Urothelium cell line (cell line): ENCODE data around the gene CHAC1.

Experiments used
- DNase-seq: peaks from one replicate; pipeline ENCODE4 v3.0.0; 2011; ENCODE audit warnings: low spot score, mixed read lengths
- FAIRE-seq: peaks from 2 replicates; lab custom pipeline; 2011; peaks lifted over from hg19 to GRCh38; lab: Jason Lieb, UNC

The CHAC1 gene

DNA sequence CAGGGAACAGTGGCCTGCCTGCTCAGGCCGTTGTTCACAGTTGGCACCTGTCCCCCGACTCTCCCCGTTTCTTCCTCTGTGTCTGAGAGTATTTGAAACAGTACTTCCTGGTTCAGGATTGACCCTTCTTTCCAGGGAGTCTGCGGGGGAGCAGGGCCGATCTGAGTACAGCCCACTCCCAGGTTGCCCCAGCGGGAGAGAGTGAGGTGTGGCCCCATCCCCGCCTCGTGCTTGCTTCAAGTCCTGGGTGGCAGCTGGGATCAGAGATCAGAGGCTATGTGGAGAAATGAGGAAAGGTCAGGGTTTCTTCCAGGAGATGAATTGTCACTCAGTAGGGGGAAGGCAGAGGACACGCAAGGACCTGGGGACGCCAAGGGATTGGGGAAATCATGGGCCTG, 30.7 kb upstream of the CHAC1 start:
- FAIRE-seq = no peak
- no peak for DNase-seq

- DNase-seq = no peak
- FAIRE-seq = no peak
Observed at GRCh38 chr15:40923551-40923950, 29.7 kb upstream of the CHAC1 start.

DNA sequence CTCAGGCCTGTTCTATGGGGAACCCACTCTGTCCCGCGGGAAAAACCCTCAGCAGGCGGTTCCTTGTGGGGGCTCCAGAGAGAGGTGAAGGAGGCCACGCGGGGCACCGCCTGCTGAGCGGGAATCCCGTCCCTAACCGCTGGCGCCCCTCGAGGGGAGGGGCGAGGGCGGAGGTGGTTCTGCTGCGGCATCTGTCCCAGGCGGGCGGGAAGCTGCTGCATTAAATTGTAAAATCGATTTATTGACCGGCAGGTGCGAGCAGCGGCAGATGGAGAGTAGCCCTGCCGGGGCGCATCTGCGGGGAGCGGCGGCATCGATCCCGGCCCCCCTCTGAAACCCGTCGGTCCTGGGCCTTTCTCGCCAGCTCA, 27.8 kb upstream of the CHAC1 start:
- FAIRE-seq = no peak

GRCh38 chr15:40925863-40926658, 27.2 kb upstream of the CHAC1 start:
- no peak for FAIRE-seq

More for the DNA sequence above, 27.8 kb upstream of the CHAC1 start:
- DNase-seq = no peak

DNA sequence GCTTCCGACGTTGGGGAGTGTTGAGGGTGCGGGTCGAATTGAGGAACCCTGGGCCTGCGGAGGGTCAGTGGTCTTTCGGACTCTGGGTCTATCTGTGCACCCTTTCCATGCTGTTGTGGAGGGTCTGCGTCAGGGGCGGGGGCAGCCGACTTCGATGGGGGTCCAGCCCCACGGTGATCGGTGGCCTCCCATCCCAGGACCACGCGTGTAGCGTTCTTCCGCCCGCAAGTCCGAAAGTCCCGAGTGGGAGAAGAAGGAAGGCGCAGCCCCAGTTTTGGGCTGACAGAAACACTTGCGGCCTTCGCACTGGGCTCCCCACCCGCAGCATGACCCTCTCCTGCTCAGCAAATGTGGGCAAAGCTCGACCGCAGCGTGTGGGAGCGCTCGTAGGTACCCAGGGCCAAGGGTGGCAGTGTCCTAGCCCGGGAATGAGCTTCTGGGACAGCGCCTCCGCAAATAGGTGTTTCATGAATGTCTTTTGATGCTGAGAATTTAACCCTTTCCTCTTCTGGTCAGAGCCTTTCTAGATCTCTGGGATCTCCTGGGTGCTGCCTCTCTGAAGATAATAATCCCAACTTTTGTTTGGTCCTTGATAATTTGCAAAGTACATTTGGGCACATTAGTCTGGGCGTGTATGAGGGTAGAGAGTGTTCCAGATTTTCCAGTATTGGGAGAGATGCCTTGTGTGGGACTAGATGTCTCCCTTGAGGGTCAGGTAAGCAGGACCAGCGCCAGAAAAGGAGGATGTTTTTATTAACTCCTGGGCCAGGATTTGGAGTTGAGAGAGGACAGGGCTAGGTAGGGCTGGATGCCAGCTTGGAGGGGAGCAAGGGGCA, 26.4 kb upstream of the CHAC1 start:
- DNase-seq (no peak), FAIRE-seq (no peak)

More at GRCh38 chr15:40925863-40926658, 27.2 kb upstream of the CHAC1 start:
- DNase-seq = no peak

DNA sequence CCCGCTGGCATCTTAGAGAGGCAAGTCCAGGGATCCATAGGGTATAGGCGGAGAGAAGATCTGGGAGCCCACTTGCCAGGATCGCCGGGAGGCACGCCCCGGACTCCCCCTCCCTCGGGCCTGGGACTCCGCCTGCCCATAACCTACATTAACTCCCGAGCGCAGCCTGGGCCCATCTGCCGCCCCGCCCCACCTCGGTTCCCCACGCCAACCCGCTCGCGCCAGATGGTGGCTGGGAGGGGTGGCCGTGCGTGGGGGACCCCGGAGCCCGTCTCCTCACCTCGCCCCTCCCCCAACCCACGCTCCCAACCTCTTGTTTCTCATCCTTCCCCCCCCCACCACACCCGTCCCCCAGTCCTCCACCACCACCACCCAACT, 25.8 kb upstream of the CHAC1 start:
- DNase-seq (no peak), FAIRE-seq (no peak)

GRCh38 chr15:40927873-40928806, 25.1 kb upstream of the CHAC1 start:
- no peak for DNase-seq
- no peak for FAIRE-seq

DNA sequence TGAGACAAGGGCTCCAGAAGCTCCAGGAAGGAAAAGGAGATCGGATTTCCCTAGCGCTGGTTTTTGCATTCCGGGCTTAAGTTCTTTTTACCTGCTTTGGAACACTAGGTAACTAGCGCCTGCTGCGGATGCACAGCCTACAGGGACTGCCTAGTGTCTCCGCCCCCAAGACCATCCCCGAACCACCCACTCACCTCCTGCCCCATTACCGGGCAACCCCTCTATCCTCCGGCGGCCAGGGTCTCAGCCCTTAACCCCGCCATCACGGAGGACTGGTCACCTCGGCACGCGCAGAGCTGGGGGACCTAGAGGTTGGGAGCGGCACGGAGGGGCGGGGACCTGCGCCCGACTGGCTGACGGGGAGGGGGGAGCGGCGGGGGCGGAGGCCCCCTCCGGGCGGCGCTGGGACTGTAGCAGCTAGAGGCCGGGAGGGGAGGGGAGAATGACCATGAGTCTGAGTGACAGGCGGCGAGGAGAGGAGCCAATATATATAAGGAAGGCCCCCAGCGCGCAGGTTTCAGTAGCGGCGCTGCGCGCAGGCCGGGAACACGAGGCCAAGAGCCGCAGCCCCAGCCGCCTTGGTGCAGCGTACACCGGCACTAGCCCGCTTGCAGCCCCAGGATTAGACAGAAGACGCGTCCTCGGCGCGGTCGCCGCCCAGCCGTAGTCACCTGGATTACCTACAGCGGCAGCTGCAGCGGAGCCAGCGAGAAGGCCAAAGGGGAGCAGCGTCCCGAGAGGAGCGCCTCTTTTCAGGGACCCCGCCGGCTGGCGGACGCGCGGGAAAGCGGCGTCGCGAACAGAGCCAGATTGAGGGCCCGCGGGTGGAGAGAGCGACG, 24.2 kb upstream of the CHAC1 start, which contains the start of gene DLL4:
Gene DLL4 (plus strand): TSS at position 520 of the 839 bp plus-strand sequence. CDS start 329 bp downstream, outside the sequence.
- FAIRE-seq (no peak), DNase-seq (peak; percentile 81)

DNA sequence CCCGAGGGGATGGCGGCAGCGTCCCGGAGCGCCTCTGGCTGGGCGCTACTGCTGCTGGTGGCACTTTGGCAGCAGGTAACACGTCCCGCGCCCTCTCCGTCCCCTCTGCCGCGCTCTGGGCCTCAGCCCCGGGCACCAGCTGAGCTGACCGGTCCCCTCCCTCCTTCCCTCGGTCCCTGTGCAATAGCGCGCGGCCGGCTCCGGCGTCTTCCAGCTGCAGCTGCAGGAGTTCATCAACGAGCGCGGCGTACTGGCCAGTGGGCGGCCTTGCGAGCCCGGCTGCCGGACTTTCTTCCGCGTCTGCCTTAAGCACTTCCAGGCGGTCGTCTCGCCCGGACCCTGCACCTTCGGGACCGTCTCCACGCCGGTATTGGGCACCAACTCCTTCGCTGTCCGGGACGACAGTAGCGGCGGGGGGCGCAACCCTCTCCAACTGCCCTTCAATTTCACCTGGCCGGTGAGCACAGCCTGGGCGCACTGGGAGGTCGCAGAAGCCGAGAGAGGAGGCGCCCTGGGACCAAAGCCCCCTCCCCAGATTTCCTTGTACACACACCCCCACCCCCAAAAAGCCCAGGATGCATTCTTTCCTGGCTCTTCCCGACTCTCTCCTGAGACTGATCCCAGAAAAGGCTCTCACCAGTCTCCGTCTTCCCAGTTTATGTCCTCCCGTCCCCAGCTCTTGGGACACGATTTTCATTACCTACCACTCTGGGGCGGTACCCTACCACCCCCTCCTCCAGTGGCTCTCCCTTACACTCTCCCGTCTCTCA, 23.4 kb upstream of the CHAC1 start:
- FAIRE-seq (no peak), DNase-seq (no peak)

- FAIRE-seq (no peak), DNase-seq (peak; percentile 67)
Observed at GRCh38 chr15:40930430-40931299, 22.6 kb upstream of the CHAC1 start.

DNA sequence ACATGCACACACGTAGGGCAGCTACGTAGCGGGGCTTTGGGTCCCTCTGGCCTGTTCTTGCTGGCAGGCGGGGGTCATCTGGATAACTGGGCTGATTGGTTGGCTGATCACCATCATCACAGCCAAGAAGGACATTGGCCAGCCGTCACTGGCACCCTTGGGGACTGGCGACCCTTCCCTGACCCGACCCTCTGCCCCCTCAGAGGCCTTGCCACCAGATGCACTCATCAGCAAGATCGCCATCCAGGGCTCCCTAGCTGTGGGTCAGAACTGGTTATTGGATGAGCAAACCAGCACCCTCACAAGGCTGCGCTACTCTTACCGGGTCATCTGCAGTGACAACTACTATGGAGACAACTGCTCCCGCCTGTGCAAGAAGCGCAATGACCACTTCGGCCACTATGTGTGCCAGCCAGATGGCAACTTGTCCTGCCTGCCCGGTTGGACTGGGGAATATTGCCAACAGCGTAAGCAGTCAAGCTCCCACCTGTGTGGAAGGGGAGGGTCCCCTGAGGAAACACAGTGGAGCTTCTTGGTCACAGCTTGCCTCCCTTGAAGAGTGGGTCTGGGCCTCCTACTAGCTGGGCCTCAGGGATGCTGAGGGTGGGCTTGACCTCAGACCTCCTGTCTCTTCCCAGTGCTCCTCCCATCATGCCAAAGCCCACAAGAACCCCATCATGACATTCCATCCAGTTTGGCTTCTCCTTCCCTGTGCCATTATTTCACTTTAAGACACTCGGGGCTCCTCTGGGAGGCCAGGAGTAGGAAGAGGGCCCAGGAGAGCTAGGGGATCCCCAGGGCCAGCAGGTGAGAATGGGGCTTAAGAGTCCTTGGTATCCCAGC, 21.8 kb upstream of the CHAC1 start:
- DNase-seq (no peak), FAIRE-seq (no peak)

GRCh38 chr15:40932156-40932555, 21.1 kb upstream of the CHAC1 start:
- FAIRE-seq (peak; percentile 35), DNase-seq (no peak)

DNA sequence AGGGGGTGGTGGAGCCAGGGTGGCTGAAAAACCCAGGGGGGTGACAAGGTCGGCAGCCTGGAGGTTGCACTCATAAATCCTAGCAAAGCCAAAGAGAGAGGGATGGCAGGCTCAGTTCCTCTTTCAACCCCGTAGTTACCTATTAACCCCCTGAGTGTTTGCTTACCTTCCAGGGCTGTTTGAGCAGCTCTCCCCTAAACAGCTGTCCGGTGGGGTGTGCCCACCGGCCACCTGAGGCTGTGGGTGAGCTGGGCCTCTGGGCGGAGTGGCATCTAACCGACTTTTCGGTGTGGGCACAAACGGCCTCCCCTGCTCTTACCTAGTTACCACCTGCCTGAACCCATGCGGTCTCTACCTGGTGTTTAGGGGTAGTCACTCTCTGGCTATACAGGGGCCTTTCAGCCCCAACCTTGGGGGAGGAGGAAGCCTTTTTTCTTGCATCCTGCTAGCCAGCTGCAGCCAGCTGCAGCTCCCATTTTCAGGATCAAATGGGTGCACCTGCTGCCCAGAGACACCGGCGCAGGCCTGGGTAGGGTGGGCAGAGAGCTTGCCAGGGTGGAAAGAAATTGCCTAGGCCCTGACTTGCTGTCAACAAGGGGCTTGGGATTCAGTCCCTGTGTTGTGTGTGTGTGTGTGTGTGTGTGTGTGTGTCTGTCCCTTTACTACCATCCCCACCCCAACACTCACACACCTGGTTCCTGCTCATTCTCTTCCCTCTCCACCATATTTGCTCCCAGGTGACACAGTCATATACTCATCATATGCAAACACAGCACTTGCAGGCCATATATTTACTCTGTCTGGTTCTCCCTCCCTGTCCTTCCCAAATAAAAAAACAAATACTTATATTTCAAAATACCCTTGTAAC, 20.4 kb upstream of the CHAC1 start:
- DNase-seq (no peak), FAIRE-seq (no peak)

- FAIRE-seq (no peak), DNase-seq (no peak)
Observed at GRCh38 chr15:40933517-40933902, 19.8 kb upstream of the CHAC1 start.

DNA sequence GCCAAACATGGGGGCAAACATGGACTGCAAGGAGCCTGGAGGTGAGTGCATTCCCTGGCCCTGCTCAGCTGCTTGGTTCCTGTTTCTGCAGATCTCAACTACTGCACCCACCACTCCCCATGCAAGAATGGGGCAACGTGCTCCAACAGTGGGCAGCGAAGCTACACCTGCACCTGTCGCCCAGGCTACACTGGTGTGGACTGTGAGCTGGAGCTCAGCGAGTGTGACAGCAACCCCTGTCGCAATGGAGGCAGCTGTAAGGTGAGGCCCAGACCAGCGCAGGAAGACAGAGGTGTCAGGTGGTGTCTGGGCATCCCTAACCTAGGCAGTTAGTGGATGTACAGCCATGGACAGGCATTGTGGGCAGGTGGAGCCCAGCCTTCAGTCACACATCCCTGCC, 18.8 kb upstream of the CHAC1 start:
- DNase-seq (no peak), FAIRE-seq (no peak)

DNA sequence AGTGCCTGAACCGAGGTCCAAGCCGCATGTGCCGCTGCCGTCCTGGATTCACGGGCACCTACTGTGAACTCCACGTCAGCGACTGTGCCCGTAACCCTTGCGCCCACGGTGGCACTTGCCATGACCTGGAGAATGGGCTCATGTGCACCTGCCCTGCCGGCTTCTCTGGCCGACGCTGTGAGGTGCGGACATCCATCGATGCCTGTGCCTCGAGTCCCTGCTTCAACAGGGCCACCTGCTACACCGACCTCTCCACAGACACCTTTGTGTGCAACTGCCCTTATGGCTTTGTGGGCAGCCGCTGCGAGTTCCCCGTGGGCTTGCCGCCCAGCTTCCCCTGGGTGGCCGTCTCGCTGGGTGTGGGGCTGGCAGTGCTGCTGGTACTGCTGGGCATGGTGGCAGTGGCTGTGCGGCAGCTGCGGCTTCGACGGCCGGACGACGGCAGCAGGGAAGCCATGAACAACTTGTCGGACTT, 17.0 kb upstream of the CHAC1 start:
- FAIRE-seq = no peak
- no peak for DNase-seq
